ENCODE results near the gene LRATD1.
"Not testable (repeated sequence)": the region's sequence is repeated elsewhere in the genome, so short reads cannot be mapped to it uniquely, and the experiment has no call there.

LRATD1 gene, protein sequence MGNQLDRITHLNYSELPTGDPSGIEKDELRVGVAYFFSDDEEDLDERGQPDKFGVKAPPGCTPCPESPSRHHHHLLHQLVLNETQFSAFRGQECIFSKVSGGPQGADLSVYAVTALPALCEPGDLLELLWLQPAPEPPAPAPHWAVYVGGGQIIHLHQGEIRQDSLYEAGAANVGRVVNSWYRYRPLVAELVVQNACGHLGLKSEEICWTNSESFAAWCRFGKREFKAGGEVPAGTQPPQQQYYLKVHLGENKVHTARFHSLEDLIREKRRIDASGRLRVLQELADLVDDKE

DNA sequence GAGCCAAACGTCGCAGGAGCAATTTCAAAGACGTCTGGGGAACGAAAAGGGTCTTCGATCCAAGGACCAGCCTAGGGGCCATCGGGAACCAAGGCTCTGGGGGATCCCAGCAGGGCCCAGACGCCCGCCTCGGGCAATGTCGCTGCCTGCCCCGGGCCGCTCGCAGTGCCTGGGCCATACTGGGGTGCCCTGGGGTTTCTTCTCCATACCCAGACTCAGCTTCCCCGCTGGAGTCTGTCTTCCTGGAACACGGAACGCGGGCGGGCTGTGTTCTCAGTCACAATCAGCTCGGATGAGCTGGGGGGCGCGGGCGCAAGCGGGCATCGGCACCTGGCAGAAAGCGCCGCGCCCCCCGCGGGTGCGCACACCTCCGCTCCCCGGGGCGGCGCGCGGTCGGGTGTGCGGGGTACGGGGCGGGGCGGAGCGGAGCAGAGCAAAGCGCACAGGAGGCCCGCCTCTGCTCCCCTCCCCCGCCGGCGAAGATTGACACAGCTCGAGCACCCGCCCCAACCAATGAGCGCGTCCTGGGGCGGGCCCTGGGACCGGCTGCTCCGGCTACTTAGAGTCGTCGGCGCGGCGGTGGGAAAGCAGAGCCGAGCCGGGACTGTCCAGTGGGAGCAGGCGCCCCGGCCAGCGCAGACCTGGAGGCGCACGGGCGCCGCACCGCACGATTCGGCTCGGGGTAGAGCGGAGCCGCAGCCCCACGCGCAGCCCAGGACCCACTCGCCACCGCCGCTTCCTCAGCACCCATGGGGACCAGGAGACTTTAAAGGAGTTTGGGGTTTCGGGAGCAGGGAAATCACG, at the start of gene LRATD1:
Gene LRATD1, plus strand, starts transcription at position 585 of the 804 bp plus-strand sequence. CDS start 1,263 bp downstream, outside the sequence.
- no peak for DNase-seq (ENCODE audit: low read depth)

DNA sequence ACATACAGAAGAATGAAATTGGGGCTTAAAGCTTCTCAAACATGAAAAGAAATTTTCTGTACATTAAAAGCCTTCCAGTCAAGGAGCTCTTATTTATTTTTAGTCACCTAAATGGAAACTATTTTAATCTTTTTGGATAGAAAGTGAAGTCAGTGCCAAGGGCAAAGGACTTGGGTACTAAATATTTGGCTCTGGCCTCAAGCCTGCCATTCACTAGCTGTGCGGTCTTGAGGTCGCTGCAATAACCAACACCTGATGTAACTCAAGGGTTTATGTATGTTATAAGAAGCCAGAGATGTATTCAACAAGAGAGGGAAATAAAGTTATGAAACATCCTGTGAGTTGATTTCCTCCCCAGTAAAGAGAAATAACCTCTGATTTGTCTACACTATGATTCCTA, 49.5 kb upstream of the LRATD1 start:
- no peak for DNase-seq (ENCODE audit: low read depth)

GRCh38 chr2:14583802-14584201, 48.7 kb upstream of the LRATD1 start:
- DNase-seq (ENCODE audit: low read depth), result no peak

DNA sequence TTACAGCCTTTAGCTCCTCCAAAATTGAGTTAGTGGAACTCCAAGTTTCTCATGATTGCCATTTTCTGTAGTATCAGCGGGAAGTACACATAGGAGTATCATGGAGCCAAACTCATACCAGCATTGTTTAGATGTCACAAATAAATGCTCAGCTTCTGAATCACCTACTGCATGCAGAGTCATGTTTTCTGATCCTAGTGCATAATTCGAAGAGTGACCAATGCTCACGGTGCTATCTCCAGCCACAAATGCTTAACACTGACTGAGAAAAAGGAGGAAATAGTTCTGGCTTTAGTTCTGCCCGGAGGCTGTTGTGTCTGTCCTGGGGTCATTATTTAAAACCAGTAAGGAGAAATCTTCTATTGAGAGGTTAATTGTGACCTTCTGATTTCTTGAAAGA, 45.4 kb upstream of the LRATD1 start:
- DNase-seq (ENCODE audit: low read depth), result no peak

DNA sequence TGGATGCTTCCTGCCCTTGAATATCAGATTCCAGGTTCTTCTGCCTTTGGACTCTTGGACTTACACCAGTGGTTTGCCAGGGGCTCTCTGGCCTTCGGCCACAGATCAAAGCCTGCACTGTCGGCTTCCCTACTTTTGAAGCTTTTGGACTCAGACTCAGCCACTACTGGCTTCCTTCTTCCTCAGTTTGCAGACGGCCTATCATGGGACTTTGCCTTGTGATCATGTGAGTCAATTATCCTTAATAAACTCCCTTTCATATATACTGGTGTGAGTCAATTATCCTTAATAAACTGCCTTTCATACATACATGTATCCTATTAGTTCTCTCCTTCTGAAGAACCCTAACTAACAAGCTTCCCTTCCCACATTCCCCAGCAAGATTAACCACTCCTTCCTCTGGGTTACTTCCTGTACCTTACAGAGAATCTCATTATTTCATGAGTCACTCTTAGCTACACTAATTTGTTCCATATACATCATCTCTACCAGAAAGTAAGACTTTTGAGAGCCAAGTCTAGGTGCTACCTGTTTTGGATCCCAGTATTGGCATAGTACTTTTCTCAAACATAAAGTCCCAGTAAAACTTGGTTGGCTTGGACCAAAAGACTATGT, 31.3 kb upstream of the LRATD1 start:
- no peak for DNase-seq (ENCODE audit: low read depth)

DNA sequence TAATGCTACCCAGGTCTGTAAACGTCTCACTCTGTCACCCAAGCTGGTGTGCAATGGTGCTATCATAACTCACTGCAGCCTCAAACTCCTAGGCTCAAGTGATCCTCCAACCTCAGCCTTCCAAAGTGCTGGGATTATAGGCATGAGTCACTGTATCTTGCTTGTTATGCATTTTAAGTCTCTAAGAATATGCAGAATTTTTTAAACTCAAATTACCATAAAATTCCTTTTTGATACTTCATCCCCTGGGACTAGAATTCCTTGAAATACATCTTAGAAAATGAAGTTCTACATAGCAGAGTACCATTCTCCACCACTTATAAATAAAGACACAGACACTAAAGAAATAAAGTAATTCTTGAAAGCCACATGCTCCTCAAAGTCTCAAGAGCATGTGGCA, 30.2 kb upstream of the LRATD1 start:
- no peak for DNase-seq (ENCODE audit: low read depth)

GRCh38 chr2:14603676-14604075, 28.8 kb upstream of the LRATD1 start:
- DNase-seq (ENCODE audit: low read depth), result no peak

- DNase-seq (ENCODE audit: low read depth), result no peak
Measured at GRCh38 chr2:14608245-14608644, 24.3 kb upstream of the LRATD1 start.

DNA sequence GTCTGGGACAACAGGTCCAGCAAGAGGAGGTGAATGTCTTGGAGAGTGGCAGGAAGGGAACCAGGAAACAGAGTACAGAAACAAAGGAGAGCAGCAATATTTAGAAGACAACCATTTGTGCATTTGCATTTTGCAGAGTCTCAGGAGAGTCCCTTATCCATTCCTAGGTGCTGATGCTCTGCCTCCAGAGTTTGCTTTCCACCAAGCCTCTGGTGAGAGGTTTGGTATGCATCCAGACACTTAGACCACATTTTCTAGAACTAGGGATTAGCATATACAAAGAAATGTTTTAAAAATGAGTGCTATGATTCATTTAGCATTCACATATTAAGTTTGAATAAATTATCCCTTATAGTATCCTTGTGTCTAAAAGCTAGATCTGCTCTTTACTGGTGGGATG, 18.5 kb upstream of the LRATD1 start:
- DNase-seq (ENCODE audit: low read depth), result no peak

- DNase-seq (ENCODE audit: low read depth), result no peak
Measured at GRCh38 chr2:14615121-14615520, 17.4 kb upstream of the LRATD1 start.

GRCh38 chr2:14615760-14616159, 16.8 kb upstream of the LRATD1 start:
- DNase-seq (ENCODE audit: low read depth), result no peak

GRCh38 chr2:14616342-14616741, 16.2 kb upstream of the LRATD1 start:
- no peak for DNase-seq (ENCODE audit: low read depth)

DNA sequence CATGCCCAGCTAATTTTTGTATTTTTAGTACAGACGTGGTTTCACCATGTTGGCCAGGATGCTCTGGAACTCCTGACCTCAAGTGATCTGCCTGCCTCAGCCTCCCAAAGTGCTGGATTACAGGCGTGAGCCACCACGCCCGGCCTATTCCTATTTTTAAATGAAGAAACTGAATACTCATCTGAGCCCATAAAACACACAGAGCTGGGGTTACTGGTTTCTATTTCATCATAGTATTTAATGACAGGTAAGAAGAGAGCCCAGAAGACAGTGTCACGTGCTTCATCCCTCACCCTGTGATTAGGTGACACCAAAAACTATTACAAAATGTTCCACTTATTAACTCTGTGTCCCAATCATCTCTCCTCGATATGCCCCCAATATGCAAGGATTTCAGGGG, 15.6 kb upstream of the LRATD1 start:
- no peak for DNase-seq (ENCODE audit: low read depth)

- DNase-seq (ENCODE audit: low read depth), result no peak
Measured at GRCh38 chr2:14619441-14619840, 13.1 kb upstream of the LRATD1 start.

DNA sequence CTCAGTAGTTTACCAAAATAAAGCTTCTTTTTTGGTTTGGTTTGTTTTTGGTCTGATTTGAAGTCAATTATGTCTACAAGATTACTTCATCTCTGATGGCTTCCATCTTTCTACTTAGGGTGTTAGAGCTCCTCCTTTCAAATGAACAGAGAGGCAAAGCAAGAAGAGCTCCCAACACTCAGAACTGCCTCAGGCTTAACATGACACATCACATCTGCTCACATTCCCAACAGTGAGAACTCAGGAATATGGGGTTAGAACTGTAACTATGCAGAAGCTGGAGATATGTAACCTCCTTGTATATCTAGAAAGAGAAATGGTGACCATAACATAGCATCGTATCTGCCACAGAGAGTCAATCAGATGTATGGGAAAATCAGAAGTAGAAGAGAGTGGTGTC, 11.4 kb upstream of the LRATD1 start:
- no peak for DNase-seq (ENCODE audit: low read depth)

DNA sequence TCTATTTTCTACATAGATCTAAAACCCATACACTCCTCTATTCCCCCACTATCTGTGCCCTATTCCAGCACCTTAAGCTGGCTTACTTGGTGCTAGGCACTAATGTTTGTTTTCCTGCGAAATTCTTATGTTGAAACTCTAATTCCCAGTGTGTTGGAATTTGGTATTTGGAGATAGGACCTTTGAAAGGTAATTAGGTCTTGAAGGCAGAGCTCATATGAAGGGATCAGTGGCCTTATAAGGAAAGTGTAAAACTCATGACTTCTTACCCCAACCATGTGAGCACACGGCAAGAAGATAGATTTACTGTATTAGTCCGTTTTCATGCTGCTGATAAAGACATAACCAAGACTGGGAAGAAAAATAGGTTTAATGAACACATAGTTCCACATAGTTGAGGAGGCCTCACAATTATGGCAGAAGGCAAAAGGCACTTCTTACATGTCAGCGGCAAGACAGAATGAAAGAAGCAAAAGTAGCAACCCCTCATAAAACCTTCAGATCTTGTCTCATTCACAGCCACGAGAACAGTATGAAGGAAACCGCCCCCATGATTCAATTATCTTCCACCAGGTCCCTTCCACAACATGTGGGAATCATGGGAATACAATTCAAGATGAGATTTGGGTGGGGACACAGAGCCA, 10.5 kb upstream of the LRATD1 start:
- DNase-seq (ENCODE audit: low read depth), result no peak

DNA sequence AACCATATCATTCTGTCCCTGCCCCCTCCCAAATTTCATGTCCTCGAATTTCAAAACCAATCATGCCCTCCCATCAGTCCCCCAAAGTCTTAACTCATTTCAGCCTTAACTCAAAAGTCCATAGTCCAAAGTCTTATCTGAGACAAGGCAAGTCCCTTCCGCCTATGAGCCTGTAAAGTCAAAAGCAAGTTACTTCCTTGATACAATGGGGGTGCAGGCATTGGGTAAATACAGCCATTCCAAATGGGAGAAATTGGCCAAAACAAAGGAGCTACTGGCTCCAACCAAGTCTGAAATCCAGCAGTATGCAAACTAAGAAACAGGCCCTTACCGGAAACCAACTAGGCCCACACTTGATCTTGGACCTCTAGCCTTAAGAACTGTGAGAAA, 10.0 kb upstream of the LRATD1 start:
- DNase-seq (ENCODE audit: low read depth), result not testable (repeated sequence)

DNA sequence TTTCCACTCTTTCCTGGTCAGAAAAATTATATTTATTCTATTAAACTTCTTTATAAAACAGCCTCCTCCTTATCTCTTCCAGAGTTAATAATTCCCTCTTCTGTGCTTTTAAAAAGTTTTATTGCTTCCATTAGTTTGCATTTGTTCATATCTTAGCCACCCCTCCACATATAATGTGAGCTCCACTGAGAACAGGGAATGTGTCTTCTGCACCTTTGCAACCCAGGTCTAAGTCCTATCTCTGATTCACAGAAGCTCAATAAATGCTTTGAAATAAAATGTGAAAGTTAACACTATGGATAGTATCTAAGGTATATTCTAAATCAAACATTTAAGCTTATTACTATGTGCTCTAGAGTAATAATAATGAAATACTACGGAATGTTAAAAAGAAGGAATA, 9.3 kb upstream of the LRATD1 start:
- no peak for DNase-seq (ENCODE audit: low read depth)

- DNase-seq (ENCODE audit: low read depth), result no peak
Measured at GRCh38 chr2:14626873-14627272, 5.6 kb upstream of the LRATD1 start.

DNA sequence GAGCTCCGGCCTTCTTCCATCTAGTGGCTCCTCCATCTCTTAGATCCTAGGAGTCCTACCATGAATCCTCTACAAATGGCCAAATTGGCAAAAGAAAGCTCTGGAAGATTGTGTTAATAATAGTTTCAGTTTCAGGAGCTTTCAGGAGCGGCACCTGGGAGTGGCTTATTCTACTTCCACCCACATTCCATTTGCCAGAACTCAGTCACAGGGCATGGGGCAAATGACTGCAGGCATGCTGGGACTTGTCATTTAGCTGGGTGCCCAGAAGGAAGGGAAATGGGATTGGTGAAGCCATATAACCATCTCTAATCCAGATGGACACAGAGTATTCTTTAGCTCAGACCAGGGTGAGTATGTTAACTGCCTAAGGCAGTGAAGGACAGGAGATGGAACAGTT, 3.6 kb upstream of the LRATD1 start:
- DNase-seq (ENCODE audit: low read depth), result no peak

GRCh38 chr2:14631406-14632040, 994 bp upstream of the LRATD1 start:
- DNase-seq (ENCODE audit: low read depth), result no peak

- DNase-seq (ENCODE audit: low read depth), result no peak
Measured at GRCh38 chr2:14633061-14633460, 544 bp downstream of the LRATD1 start.
